NB4 (cell line): ENCODE data around the gene PTP4A1.

ENCODE experiments used
- MYC ChIP-seq: IDR thresholded peaks from 2 replicates; pipeline ENCODE4 v1.6.1; 2011; ENCODE audit warnings: low read depth, low read length
- POLR2A ChIP-seq: IDR thresholded peaks from 2 replicates; pipeline ENCODE4 v1.6.1; 2011; ENCODE audit warnings: mild to moderate bottlenecking; ENCODE audit not compliant: insufficient read length; ENCODE audit errors: extremely low read depth
- TF ChIP-seq, protein P1 (sequence below): IDR thresholded peaks from one replicate; pipeline ENCODE4 v1.5.1; 2012; ENCODE audit warnings: low read depth, low read length

DNA sequence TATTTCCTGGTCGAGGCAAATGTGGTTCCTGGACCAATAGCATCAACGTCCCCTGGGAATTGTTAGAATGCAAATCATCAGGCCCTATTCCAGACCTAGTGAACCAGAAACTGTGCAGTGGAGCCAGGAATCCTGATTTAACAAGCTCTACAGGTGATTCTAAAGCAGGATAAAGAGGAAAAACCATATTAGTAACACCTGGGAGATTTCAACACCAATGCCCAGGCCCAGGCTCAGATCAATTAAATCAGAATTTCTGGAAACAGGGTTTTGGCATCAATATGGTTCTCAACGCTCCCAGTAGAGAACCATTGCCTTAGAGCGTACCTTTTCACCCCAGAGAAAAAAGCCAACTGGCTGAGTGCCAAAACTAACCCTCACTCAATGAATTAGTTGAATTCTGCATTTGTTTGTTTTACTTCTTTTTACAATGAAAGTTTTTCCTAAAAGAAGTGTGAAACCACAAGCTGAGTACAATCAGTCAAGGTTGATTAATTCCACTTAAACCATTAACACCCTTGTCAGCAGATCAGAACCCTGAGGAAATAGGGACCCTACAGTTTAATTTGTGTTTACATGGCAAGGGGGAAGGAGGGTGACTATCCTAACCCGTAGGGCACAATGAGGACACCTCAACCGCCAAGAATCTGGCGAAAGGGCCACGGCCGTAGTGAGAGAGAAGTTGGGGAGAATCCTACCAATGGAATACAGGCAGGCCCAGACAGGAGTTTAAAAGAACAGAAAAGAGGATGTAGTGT lies 34.9 kb upstream of the PTP4A1 start:
- TF ChIP-seq, protein P1, sequence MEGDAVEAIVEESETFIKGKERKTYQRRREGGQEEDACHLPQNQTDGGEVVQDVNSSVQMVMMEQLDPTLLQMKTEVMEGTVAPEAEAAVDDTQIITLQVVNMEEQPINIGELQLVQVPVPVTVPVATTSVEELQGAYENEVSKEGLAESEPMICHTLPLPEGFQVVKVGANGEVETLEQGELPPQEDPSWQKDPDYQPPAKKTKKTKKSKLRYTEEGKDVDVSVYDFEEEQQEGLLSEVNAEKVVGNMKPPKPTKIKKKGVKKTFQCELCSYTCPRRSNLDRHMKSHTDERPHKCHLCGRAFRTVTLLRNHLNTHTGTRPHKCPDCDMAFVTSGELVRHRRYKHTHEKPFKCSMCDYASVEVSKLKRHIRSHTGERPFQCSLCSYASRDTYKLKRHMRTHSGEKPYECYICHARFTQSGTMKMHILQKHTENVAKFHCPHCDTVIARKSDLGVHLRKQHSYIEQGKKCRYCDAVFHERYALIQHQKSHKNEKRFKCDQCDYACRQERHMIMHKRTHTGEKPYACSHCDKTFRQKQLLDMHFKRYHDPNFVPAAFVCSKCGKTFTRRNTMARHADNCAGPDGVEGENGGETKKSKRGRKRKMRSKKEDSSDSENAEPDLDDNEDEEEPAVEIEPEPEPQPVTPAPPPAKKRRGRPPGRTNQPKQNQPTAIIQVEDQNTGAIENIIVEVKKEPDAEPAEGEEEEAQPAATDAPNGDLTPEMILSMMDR, result no peak
- TF ChIP-seq MYC, result no peak
- TF ChIP-seq POLR2A, result no peak
